ENCODE measurements around the gene CACYBP.

CACYBP gene

GRCh38 chr1:174971902-174972301, 27.8 kb upstream of the CACYBP start:
- no peak overlapping the region for H3K4me2 ChIP-seq (ENCODE audit: low read depth, low read length, poor library complexity, severe bottlenecking)
- no peaks in the 10 kb centered on the region for H3K79me2 ChIP-seq (ENCODE audit: insufficient read depth, low read length)
- H3K27ac ChIP-seq (ENCODE audit: low read depth, low read length), result no peak overlapping the region
- H3K27me3 ChIP-seq (ENCODE audit: low read length), result no peaks in the 10 kb centered on the region
- H4K20me1 ChIP-seq (ENCODE audit: low read depth, low read length), result no peaks in the 10 kb centered on the region
- H3K9ac ChIP-seq (ENCODE audit: low read length), result no peak overlapping the region
- no peaks in the 10 kb centered on the region for H3K9me2 ChIP-seq (replicated peaks; ENCODE audit: insufficient read depth, low read length)
- peaks cover 12% of the 10 kb centered on the region; the same call in 1 of the 2 replicates for H3K36me3 ChIP-seq (ENCODE audit: low read length)
- TF ChIP-seq CTCF (IDR thresholded peaks at IDR 0.05; ENCODE audit: insufficient read depth, low read length, poor library complexity, severe bottlenecking) (no peak), EZH2phosphoT487 (conservative IDR thresholded peaks at IDR 0.05; ENCODE audit: low read length) (no peak)
- H3K4me3 ChIP-seq (ENCODE audit: insufficient read depth, low read length, poor library complexity, severe bottlenecking), result no peak overlapping the region
- peaks cover 10% of the 10 kb centered on the region for H3F3A ChIP-seq (ENCODE audit: insufficient read depth)
- no peak overlapping the region for H2AFZ ChIP-seq (ENCODE audit: low read depth, low read length, severe bottlenecking)
- H3K9me3 ChIP-seq (ENCODE audit: insufficient read depth, low read length), result no peaks in the 10 kb centered on the region

- no peaks in the 10 kb centered on the region for H3F3A ChIP-seq (ENCODE audit: insufficient read depth)
- no peak overlapping the region for H2AFZ ChIP-seq (ENCODE audit: low read depth, low read length, severe bottlenecking)
- H3K27me3 ChIP-seq (ENCODE audit: low read length), result no peaks in the 10 kb centered on the region
- no peak overlapping the region for H3K4me3 ChIP-seq (ENCODE audit: insufficient read depth, low read length, poor library complexity, severe bottlenecking)
- H4K20me1 ChIP-seq (ENCODE audit: low read depth, low read length), result no peaks in the 10 kb centered on the region
- H3K79me2 ChIP-seq (ENCODE audit: insufficient read depth, low read length), result no peaks in the 10 kb centered on the region
- H3K4me2 ChIP-seq (ENCODE audit: low read depth, low read length, poor library complexity, severe bottlenecking), result no peak overlapping the region
- peaks cover 21% of the 10 kb centered on the region; the same call in 1 of the 2 replicates for H3K36me3 ChIP-seq (ENCODE audit: low read length)
- H3K9me3 ChIP-seq (ENCODE audit: insufficient read depth, low read length), result no peaks in the 10 kb centered on the region
- H3K27ac ChIP-seq (ENCODE audit: low read depth, low read length), result no peak overlapping the region
- no peak overlapping the region for H3K9ac ChIP-seq (ENCODE audit: low read length)
- TF ChIP-seq EZH2phosphoT487 (conservative IDR thresholded peaks at IDR 0.05; ENCODE audit: low read length) (no peak), CTCF (IDR thresholded peaks at IDR 0.05; ENCODE audit: insufficient read depth, low read length, poor library complexity, severe bottlenecking) (no peak)
- H3K9me2 ChIP-seq (replicated peaks; ENCODE audit: insufficient read depth, low read length), result no peaks in the 10 kb centered on the region
Measured at GRCh38 chr1:174974711-174975119, 25.0 kb upstream of the CACYBP start.

- H2AFZ ChIP-seq (ENCODE audit: low read depth, low read length, severe bottlenecking), result no peak overlapping the region
- no peak overlapping the region for H3K9ac ChIP-seq (ENCODE audit: low read length)
- H3F3A ChIP-seq (ENCODE audit: insufficient read depth), result no peaks in the 10 kb centered on the region
- H3K36me3 ChIP-seq (ENCODE audit: low read length), result peaks cover 30% of the 10 kb centered on the region
- no peaks in the 10 kb centered on the region for H3K9me2 ChIP-seq (replicated peaks; ENCODE audit: insufficient read depth, low read length)
- no peak overlapping the region for H3K4me2 ChIP-seq (ENCODE audit: low read depth, low read length, poor library complexity, severe bottlenecking)
- no peaks in the 10 kb centered on the region for H3K9me3 ChIP-seq (ENCODE audit: insufficient read depth, low read length)
- no peaks in the 10 kb centered on the region for H3K79me2 ChIP-seq (ENCODE audit: insufficient read depth, low read length)
- TF ChIP-seq EZH2phosphoT487 (conservative IDR thresholded peaks at IDR 0.05; ENCODE audit: low read length), result no peak
- TF ChIP-seq CTCF (IDR thresholded peaks at IDR 0.05; ENCODE audit: insufficient read depth, low read length, poor library complexity, severe bottlenecking), result no peak
- no peak overlapping the region for H3K4me3 ChIP-seq (ENCODE audit: insufficient read depth, low read length, poor library complexity, severe bottlenecking)
- H4K20me1 ChIP-seq (ENCODE audit: low read depth, low read length), result no peaks in the 10 kb centered on the region
- no peak overlapping the region for H3K27ac ChIP-seq (ENCODE audit: low read depth, low read length)
- H3K27me3 ChIP-seq (ENCODE audit: low read length), result no peaks in the 10 kb centered on the region
Measured at GRCh38 chr1:174975764-174976163, 24.0 kb upstream of the CACYBP start.
